Muscle of leg (tissue), 11 donors: ENCODE data around the gene RNPS1. TPM values are rescaled to one million over a fixed set of nuclear protein-coding genes. Genes with fewer than 3 reads are reported as not detected.
"Not testable (repeated sequence)": the region's sequence is repeated elsewhere in the genome, so short reads cannot be mapped to it uniquely, and the experiment has no call there.

Experiments used
- DNase-seq: peaks from one replicate; pipeline ENCODE4 v3.0.0; 2013
- H3K27ac ChIP-seq: one replicate; pipeline ENCODE4 v1.5.1; 2013; ENCODE audit warnings: mild to moderate bottlenecking, low read length, control low read depth
- H3K27me3 ChIP-seq: one replicate; pipeline ENCODE4 v1.6.1; 2013; ENCODE audit warnings: low read length; ENCODE audit not compliant: control insufficient read depth, insufficient read depth
- H3K36me3 ChIP-seq: one replicate; pipeline ENCODE4 v1.6.1; 2013; ENCODE audit warnings: low read length; ENCODE audit not compliant: control insufficient read depth, insufficient read depth
- H3K4me1 ChIP-seq: one replicate; pipeline ENCODE4 v1.6.1; 2013; ENCODE audit warnings: low read length; ENCODE audit not compliant: control insufficient read depth, insufficient read depth
- H3K4me3 ChIP-seq: one replicate; pipeline ENCODE4 v1.5.1; 2013; ENCODE audit warnings: low read length, control low read depth
- H3K9me3 ChIP-seq: replicated peaks from 2 replicates; pipeline ENCODE4 v1.6.1; 2013; ENCODE audit warnings: low read depth, low read length; ENCODE audit not compliant: control insufficient read depth
- WGBS: methylation state at CpG from one replicate; pipeline ENCODE4 v1.1.5; 2013; ENCODE audit warnings: missing lambda C conversion rate; ENCODE audit not compliant: insufficient coverage; 5-methylcytosine and 5-hydroxymethylcytosine counted together
- polyA plus RNA-seq, 8 donors: library from polyadenylated mRNA; unstranded; fragments of 120-200 nt; gene quantifications; one replicate each; pipeline versions ENCODE4 v1.2.1 to v1.2.3, GENCODE V29; 2013; ENCODE audit warnings: inconsistent platforms in 1 of 8, low replicate concordance in 1 of 8; ENCODE audit not compliant: insufficient read length in 8 of 8, insufficient read depth in 1 of 8
- total RNA-seq: library from RNA; stranded (reverse); fragments of 120-200 nt; gene quantifications from one replicate; pipeline ENCODE4 v1.2.4, GENCODE V29; 2013

RNPS1 gene
- total and polyA plus RNA-seq, 9 donors = 80.7 to 198 (median 185) TPM

DNA sequence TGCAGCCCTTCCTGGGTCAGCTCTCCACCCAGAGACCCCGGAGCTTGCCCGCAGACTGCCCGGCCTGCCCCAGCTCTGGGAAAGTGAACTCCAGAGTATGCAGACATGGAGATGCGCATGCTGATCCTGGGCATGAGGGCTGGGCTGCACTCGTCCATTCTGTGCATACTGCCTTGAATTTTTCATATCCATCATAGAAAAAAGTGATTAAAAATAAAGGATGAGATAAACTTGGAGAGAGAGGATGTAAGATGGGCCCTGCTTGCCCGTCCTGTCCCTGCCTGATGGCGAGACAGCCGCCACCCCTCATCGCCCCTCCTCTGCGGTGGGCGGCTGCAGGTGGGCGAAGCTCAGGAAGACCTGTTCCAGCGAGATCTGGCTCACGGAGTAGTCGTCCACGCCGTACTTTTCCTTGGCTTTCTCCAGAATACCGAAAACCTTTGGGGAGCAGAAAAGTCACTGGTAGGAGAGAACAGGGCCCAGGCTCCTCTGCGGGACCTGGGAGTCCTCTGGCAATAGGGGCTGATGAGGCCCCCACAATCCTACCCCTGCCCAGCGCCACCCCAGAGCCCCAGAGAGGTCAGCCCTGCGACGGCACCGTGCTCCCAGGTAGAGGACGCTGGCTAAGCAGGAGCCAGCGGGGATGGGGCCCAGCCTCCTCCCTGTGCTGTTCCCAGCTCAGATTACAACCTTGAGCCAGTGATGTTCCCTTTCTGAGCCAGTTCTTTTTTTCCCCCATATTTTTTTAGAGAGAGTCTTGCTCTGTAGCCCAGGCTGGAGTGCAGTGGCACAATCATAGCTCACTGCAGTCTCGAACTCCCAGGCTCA, 8.7 kb upstream of the RNPS1 start:
- Histone ChIP-seq H3K27ac (no peak overlapping the region), H3K36me3 (peaks cover 12% of the 10 kb centered on the region), H3K4me3 (no peak overlapping the region), H3K4me1 (peaks cover 17% of the 10 kb centered on the region), H3K9me3 (no peaks in the 10 kb centered on the region), H3K27me3 (no peaks in the 10 kb centered on the region)
- 42% methylated on average over 17 of the region's 26 CpGs for WGBS
- DNase-seq = no peak

DNA sequence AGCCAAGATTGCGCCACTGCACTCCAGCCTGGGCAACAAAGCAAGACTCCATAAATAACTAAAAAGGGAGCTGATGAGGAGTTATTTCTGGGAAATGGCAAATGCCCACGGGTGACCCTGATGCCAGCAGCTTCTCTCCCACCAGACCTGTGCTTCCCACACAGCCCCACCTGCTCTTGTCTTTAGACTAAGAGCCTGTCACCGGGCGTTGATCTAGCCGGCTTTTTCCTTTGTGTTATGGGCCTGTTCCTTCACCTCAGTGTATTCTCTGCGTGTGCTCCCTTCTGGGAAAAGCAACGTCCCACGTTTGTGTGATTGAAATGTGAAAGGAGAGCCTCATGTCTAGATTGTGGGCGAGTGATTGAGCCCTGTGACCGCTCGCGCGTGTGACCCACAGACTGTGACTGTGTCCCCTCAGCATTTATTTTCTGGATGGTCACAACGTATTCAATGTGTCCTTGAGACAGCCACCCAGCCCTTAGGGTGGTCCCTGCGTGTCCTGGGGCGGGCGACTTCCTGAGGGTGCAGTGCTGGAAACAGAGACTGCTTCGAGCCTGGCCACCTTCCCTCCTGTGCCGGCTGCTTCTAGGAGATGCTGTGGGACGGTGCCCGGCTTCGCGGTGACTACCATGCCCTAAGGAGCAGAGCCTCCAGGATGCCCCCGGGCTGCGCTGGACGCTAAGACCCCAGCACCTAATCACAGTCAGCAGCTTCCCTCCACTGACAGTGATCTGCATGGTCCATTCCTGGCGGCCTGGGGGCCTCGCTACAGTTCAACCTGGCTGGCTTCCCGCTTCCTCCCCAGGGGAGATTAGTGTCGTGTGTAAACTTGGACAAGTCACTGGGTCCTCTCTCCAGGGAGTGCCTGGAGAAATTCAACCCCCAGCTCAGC, 7.8 kb upstream of the RNPS1 start:
- H3K27me3 ChIP-seq = no peaks in the 10 kb centered on the region
- peaks cover 18% of the 10 kb centered on the region for H3K4me1 ChIP-seq
- peaks cover 7% of the 10 kb centered on the region for H3K36me3 ChIP-seq
- WGBS = 75% methylated on average over 19 of the region's 30 CpGs
- H3K4me3 ChIP-seq = no peak overlapping the region
- H3K27ac ChIP-seq = no peak overlapping the region
- DNase-seq = peak; percentile 48
- H3K9me3 ChIP-seq = no peaks in the 10 kb centered on the region

DNA sequence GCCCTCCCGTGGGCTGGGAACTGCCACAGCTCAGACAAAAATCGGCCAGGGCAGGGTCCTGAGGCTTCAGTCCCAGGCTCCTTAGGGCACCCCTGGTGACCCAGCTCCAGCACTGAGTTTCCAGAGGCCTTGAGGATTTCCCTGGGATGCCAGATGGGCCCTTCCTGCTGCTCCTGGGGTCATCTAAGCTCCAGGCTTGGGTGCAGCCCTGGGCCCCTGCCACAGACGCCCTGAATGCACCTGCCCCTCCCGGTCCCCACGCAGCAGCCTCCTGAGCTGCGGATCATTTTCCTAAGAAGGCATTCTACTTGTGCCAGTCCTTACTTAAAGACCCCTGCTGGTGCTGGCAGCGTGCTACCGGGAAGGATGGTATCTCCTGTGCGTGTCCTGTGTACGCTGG, 6.0 kb upstream of the RNPS1 start:
- Histone ChIP-seq H3K9me3 (no peaks in the 10 kb centered on the region), H3K27me3 (no peaks in the 10 kb centered on the region), H3K4me1 (peaks cover 36% of the 10 kb centered on the region), H3K4me3 (no peak overlapping the region), H3K27ac (no peak overlapping the region), H3K36me3 (peaks cover 4% of the 10 kb centered on the region)
- 81% methylated on average over 10 of the region's 10 CpGs for WGBS
- DNase-seq = no peak

DNA sequence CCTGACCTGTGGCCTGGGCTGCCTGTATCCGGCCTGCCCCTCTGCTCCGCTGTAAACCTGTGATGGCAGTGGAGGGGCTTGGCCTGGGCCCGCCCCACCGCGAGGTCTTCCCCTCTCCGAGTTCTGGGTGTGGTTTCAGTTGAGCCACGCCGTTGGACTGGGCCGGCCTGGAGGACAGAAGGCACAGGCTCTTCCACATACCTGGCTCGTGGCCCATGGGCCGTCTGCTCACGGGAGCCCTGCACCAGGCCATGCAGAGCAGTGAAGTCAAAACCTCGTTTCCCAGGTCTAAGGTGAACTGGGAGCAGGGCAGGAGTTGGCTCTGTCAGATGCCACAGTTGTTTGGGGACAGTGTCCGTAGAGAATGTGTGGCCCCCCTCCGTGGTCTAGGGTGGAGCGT, 5.6 kb upstream of the RNPS1 start:
- 74% methylated on average over 16 of the region's 16 CpGs for WGBS
- H3K36me3 ChIP-seq = peaks cover 4% of the 10 kb centered on the region
- H3K4me1 ChIP-seq = peaks cover 37% of the 10 kb centered on the region
- no peak overlapping the region for H3K27ac ChIP-seq
- H3K9me3 ChIP-seq = no peaks in the 10 kb centered on the region
- no peak overlapping the region for H3K4me3 ChIP-seq
- no peaks in the 10 kb centered on the region for H3K27me3 ChIP-seq
- no peak for DNase-seq

DNA sequence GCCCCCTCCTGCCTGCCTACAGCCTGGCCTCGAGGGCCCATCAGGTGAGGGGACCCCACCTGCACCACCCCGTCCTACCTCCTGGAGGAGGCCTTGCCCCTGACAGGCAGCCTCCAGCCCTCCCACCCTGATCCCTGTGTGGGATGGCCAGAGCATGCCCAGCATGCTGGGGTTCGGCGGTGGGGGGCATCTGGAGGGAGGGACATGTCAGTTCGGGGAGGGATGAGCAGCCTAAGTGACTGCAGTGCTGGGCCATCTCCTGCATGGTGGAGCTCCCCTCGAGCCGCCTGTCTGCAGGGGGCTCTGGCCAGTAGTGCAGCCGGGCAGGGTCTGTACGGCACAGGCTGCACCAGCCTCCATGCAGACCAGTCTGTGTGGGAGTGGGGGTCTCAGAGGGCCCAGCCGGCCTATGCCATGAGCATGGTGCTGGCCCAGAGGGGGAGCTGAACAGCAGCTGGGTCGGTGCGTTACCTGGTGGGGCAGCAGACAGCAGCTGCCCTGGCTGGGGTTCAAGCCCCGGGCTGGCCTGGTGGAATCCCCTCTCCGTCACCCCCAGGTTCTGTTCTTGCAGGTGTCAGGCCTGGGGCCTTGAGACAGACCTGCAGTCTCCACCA, 4.0 kb upstream of the RNPS1 start:
- Histone ChIP-seq H3K9me3 (no peaks in the 10 kb centered on the region), H3K4me1 (peaks cover 34% of the 10 kb centered on the region), H3K4me3 (no peak overlapping the region), H3K36me3 (no peaks in the 10 kb centered on the region), H3K27me3 (no peaks in the 10 kb centered on the region), H3K27ac (no peak overlapping the region)
- 89% methylated on average over 9 of the region's 14 CpGs for WGBS
- no peak for DNase-seq

DNA sequence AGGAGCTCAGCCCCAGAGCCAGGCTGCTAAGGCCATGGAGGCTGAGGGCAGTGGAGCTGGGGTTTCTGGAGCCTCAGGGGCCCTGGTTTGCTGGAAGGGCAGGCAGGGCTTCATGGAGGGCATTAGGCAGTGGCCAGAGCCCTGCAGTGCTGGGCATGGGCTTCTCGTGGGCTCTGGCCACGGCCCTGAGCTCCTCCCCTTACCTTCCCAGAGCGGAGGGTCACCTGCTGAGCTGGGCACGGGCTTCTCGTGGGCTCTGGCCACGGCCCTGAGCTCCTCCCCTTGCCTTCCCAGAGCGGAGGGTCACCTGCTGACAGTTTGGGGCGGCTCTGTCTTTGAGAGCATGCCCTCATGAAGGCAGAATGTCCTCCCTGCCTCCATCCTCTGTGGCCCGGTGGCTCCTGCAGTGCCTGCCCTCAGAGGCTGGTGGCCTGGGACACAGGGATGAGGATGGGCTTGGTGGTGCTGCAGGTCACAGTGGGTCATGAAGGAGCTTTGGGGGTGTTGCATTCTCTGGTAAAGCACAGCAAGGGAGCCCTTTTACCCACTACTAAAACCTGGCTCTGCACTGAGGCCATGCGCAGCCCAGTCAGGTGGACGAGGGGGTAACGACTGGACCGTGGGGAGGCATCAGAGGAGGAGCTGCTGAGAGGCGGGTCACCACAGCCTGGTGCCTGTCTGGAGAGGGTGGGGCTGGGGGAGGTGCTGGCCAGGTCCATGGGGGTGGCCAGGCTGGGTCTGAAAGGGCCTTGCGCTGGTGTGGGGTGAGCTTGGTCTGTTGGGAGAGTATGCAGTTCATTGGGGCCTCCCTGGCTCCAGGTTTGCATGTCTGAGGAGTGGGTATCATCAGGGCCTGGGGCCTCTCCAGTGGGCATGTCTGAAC, 2.9 kb upstream of the RNPS1 start:
- Histone ChIP-seq H3K9me3 (no peaks in the 10 kb centered on the region), H3K27me3 (no peaks in the 10 kb centered on the region), H3K36me3 (no peaks in the 10 kb centered on the region), H3K4me3 (no peak overlapping the region), H3K4me1 (peaks cover 31% of the 10 kb centered on the region), H3K27ac (no peak overlapping the region)
- no peak for DNase-seq
- 57% methylated on average over 11 of the region's 15 CpGs for WGBS

DNA sequence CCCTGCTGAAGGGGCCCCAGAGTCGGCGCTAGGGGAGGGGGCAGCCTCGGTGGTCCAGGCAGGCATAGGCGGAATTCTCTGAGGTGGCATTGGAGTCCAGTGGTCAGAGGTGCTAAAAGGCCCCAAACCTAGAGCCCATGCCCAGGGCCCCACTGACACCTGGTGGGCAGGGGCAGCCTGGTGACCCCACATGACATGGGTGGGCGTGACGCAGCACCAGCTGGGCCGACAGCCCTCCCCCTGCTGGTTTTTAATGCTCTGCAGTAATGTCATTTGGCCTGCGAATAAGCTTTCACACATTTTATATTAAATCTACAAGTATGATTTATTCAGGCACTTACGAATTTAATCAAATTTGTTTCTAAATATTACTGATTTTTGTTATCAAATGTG, 2.1 kb upstream of the RNPS1 start:
- DNase-seq = no peak
- WGBS = 88% methylated on average over 5 of the region's 9 CpGs
- H3K9me3 ChIP-seq = no peaks in the 10 kb centered on the region
- H3K4me1 ChIP-seq = peaks cover 27% of the 10 kb centered on the region
- no peak overlapping the region for H3K27ac ChIP-seq
- no peaks in the 10 kb centered on the region for H3K27me3 ChIP-seq
- H3K36me3 ChIP-seq = no peaks in the 10 kb centered on the region
- H3K4me3 ChIP-seq = no peak overlapping the region

DNA sequence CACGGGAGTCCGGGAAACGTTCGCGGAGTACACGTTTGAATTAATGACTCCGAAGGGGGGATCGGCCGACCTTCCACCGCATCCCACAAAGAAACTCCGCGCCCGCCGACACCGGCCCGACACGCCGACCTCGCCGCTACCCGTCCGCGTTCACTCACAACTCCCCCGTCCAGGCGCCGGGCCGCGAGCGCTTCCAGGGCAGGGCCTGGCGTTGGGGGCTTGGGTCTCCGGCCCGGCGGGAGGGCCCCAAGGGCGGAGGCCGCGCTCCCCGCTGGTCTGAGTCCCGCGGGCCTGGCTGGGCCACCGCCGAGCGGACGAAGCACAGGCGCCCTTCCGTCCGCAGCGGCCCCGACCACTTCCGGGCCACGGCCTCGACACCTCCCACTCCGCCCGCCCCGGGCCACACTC, 417 bp downstream of the RNPS1 start:
- 0% methylated on average over 47 of the region's 54 CpGs for WGBS
- not testable (repeated sequence) for H3K9me3 ChIP-seq, H3K27me3 ChIP-seq, DNase-seq
- peak overlapping the region; percentile 77 for H3K4me3 ChIP-seq
- H3K4me1 ChIP-seq = peaks cover 27% of the 10 kb centered on the region
- peaks cover 24% of the 10 kb centered on the region for H3K36me3 ChIP-seq
- H3K27ac ChIP-seq = peak overlapping the region; percentile 97

DNA sequence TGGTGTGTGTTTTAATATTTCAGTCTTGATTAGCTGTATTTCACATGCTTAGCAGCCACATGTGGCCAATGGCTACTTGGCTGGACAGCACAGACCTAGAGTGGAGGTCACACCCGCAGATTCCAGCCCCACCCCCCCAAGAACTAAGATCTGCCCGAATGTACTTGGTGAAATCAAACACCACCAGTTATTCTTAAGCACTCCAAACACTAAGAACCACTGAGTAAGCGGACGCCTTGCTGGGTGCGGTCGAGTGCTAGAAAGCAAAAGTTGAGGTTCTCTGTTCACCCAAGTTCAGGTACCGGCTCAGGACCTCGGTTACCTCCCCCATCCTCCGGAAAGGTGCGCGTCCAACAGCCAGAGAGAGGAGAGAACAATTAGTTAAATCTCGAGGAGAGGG, 1.0 kb downstream of the RNPS1 start:
- not testable (repeated sequence) for H3K27me3 ChIP-seq, DNase-seq, H3K9me3 ChIP-seq, H3K27ac ChIP-seq
- Histone ChIP-seq H3K36me3 (peaks cover 31% of the 10 kb centered on the region), H3K4me3 (peak overlapping the region; percentile 77), H3K4me1 (peaks cover 27% of the 10 kb centered on the region)
- WGBS = no CpG with 5 or more reads among the region's 12 CpGs
